DND-41 (cell line): Measurements from ENCODE around the gene DUSP28.

Experiments used
- EZH2 ChIP-seq: IDR thresholded peaks from 3 replicates; pipeline ENCODE4 v1.6.1; 2012; ENCODE audit warnings: borderline replicate concordance, low read depth, mild to moderate bottlenecking, moderate library complexity, low read length, inconsistent platforms; ENCODE audit not compliant: severe bottlenecking
- TF ChIP-seq, protein P1 (sequence below): IDR thresholded peaks from 2 replicates; pipeline ENCODE4 v1.5.1; 2012; ENCODE audit warnings: borderline replicate concordance, low read length, moderate library complexity, mild to moderate bottlenecking; ENCODE audit not compliant: poor library complexity, severe bottlenecking; ENCODE audit errors: extremely low read depth

DNA sequence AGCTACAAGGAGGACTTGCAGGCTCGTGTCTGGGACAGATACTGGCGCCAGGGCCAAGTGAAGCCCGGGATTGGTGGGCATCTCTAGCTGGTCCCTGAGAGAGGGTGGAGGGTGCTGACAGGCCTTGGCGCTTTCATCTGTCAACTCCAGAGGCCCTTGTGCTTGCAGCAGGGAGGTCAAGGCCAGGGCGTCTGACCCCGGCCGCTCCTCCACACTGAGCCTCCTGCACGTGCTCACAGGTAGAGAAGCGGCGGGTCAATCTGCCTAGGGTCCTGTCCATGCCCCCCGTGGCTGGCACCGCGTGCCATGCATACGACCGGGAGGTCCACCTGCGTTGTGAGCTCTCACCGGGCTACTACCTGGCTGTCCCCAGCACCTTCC is 35.9 kb downstream of the DUSP28 start:
- TF ChIP-seq, protein P1, sequence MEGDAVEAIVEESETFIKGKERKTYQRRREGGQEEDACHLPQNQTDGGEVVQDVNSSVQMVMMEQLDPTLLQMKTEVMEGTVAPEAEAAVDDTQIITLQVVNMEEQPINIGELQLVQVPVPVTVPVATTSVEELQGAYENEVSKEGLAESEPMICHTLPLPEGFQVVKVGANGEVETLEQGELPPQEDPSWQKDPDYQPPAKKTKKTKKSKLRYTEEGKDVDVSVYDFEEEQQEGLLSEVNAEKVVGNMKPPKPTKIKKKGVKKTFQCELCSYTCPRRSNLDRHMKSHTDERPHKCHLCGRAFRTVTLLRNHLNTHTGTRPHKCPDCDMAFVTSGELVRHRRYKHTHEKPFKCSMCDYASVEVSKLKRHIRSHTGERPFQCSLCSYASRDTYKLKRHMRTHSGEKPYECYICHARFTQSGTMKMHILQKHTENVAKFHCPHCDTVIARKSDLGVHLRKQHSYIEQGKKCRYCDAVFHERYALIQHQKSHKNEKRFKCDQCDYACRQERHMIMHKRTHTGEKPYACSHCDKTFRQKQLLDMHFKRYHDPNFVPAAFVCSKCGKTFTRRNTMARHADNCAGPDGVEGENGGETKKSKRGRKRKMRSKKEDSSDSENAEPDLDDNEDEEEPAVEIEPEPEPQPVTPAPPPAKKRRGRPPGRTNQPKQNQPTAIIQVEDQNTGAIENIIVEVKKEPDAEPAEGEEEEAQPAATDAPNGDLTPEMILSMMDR, result no peak
- TF ChIP-seq EZH2, result no peak
